HUES48 (cell line): ENCODE results near the gene CTTNBP2.

Experiments used
- H3K27ac ChIP-seq: one replicate; pipeline ENCODE4 v1.7.0; 2013; ENCODE audit warnings: low read depth, low read length, inconsistent platforms
- H3K27me3 ChIP-seq: 2 replicates; pipeline ENCODE4 v1.6.1; 2013; ENCODE audit warnings: mild to moderate bottlenecking, low read length; ENCODE audit not compliant: control insufficient read depth, insufficient read depth
- H3K36me3 ChIP-seq: 2 replicates; pipeline ENCODE4 v1.6.1; 2013; ENCODE audit warnings: low read length; ENCODE audit not compliant: control insufficient read depth, insufficient read depth
- H3K4me1 ChIP-seq: 2 replicates; pipeline ENCODE4 v1.6.1; 2013; ENCODE audit warnings: mild to moderate bottlenecking, low read length; ENCODE audit not compliant: control insufficient read depth, insufficient read depth
- H3K4me3 ChIP-seq: 2 replicates; pipeline ENCODE4 v1.5.1; 2013; ENCODE audit warnings: mild to moderate bottlenecking, low read depth, low read length
- H3K9ac ChIP-seq: 2 replicates; pipeline ENCODE4 v1.6.1; 2013; ENCODE audit warnings: mild to moderate bottlenecking, low read depth, low read length, moderate library complexity
- H3K9me3 ChIP-seq: 2 replicates; pipeline ENCODE4 v1.6.1; 2013; ENCODE audit warnings: low read length; ENCODE audit not compliant: control insufficient read depth, insufficient read depth

Gene CTTNBP2

DNA sequence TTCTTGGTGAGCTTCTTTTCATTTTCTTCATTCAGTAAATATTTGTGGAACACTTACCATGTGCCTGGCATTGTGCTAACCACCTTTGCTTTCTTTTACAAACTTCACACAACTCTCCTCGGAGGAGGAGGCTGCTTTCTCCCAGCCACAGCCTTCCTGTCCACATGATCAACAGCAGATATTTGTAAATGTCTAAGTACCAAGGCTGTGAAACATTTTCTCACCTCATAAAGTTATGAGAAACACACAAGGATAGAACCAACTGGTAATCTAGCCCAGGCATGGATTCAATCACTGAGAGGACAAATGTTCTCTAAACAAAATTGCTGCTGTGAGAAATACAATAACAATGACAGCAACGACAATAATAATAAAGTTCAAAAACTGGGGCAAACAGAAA, 3.9 kb downstream of the CTTNBP2 start:
- Histone ChIP-seq H3K27me3 (peaks cover 6% of the 10 kb centered on the region), H3K9me3 (no peaks in the 10 kb centered on the region), H3K27ac (no peak overlapping the region), H3K36me3 (no peaks in the 10 kb centered on the region), H3K4me1 (peaks cover 46% of the 10 kb centered on the region), H3K9ac (no peak overlapping the region), H3K4me3 (no peak overlapping the region)

DNA sequence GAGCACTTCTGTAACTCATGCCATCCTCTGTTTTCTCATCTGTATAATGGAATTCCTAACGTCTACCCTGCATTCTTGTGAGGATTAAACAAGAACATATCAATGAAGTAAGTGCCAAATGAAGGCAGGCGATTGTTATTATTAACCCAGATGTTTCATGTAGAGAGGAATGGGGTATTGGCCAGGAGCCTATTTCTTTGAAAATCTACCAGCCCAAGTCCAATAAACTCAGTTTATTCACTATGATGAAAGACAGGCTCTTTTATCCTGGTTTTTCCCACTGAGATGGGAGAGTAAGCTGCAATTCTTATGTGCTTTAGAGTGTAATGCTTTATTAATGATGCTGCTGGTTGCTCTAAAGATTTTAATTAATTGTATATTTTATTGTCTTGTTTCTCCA, 9.6 kb downstream of the CTTNBP2 start:
- H3K27ac ChIP-seq, result no peak overlapping the region
- H3K9ac ChIP-seq, result no peak overlapping the region
- no peaks in the 10 kb centered on the region for H3K27me3 ChIP-seq
- H3K9me3 ChIP-seq, result no peaks in the 10 kb centered on the region
- no peak overlapping the region for H3K4me3 ChIP-seq
- peaks cover 24% of the 10 kb centered on the region for H3K4me1 ChIP-seq
- H3K36me3 ChIP-seq, result peaks cover 23% of the 10 kb centered on the region

DNA sequence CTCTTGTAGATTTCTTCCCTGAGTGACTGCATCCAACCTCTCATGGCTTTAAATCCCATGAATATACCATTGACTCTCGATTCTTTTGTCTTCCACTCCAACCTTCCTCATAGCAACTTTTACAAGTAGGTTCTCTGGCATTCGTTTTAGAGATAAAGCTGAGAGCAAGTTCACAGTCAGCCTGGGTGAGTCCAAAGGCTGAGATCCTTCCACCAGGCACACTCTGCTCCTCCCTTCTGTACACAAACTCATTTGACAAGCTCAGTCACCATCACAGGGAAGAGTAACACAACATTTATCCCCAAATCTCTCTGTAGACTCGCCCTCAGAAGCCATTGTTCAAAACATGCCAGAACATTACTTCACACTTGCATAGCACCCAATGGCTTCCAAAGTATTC, 10.9 kb downstream of the CTTNBP2 start:
- Histone ChIP-seq H3K36me3 (peaks cover 29% of the 10 kb centered on the region), H3K27me3 (no peaks in the 10 kb centered on the region), H3K4me3 (no peak overlapping the region), H3K4me1 (peaks cover 16% of the 10 kb centered on the region), H3K27ac (no peak overlapping the region), H3K9ac (no peak overlapping the region), H3K9me3 (no peaks in the 10 kb centered on the region)

DNA sequence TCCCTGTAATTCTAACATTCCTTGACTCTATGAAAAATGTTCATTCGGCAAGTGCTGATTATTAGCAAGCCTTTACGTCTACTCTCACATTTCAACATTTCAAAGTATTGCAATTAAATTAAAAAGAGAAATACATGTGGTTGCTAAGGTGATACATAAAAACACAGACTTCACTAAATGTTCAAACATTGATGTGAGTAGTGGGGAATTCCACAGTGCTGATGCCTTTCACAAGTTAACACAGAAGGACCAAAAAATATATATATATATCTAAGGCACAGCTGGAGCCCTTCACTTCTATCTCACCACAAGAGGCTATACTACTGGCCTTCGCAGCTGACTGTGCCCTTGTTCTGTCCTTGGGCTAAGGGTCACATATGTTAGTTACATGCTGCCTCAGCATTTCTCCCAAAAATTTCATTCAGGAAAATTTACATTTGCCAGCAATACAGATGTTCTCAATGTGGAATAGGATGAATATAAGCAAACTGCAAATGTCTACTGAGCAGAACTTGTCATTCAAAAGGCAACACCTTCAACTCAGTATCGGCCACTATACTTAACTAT, 13.9 kb downstream of the CTTNBP2 start:
- Histone ChIP-seq H3K4me1 (peaks cover 16% of the 10 kb centered on the region; the same call in 1 of the 2 replicates), H3K36me3 (peaks cover 44% of the 10 kb centered on the region), H3K9ac (no peak overlapping the region), H3K27me3 (no peaks in the 10 kb centered on the region), H3K4me3 (no peak overlapping the region), H3K9me3 (no peaks in the 10 kb centered on the region), H3K27ac (no peak overlapping the region)

DNA sequence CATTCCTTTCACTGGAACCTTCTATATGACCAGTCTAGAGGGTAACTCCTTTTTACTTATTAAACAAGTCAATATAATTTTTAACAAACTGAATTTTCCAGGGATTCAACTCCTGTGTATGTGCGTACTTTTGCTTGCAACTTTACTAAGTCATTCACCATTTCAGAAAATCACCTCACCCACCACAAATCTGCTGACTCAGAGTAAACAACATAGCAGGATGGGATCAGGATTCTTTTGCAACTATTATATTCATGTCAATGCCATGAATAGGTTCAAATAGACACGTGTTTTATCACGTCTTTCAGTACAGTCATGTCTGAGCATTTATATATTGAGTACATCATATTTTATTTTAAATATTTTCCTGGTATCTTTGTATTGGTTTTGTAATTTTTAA, 14.5 kb downstream of the CTTNBP2 start:
- H3K27me3 ChIP-seq, result no peaks in the 10 kb centered on the region
- no peak overlapping the region for H3K9ac ChIP-seq
- H3K4me3 ChIP-seq, result no peak overlapping the region
- no peak overlapping the region for H3K27ac ChIP-seq
- H3K36me3 ChIP-seq, result peaks cover 44% of the 10 kb centered on the region
- H3K4me1 ChIP-seq, result peaks cover 11% of the 10 kb centered on the region; the same call in 1 of the 2 replicates
- H3K9me3 ChIP-seq, result no peaks in the 10 kb centered on the region

DNA sequence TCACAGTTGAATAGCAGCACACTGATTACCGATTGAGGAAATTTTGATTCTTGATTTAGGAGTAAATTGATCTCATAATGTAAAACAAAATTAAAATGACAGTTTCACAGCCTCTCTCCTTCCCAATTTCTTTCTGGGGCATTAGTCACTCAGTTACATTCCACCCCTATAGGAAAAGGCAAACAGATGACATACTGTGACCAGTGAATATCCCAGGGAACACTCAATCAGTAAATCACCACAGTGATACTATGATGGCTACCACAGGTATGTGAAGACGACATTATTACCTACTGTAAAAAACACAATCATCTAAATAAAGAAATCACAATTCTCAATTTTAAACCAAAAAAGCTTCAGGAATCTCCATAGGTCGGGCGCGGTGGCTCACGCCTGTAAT, 15.5 kb downstream of the CTTNBP2 start:
- Histone ChIP-seq H3K9ac (no peak overlapping the region), H3K27ac (no peak overlapping the region), H3K4me1 (peaks cover 6% of the 10 kb centered on the region; the same call in 1 of the 2 replicates), H3K36me3 (peaks cover 44% of the 10 kb centered on the region), H3K27me3 (no peaks in the 10 kb centered on the region), H3K9me3 (no peaks in the 10 kb centered on the region), H3K4me3 (no peak overlapping the region)

DNA sequence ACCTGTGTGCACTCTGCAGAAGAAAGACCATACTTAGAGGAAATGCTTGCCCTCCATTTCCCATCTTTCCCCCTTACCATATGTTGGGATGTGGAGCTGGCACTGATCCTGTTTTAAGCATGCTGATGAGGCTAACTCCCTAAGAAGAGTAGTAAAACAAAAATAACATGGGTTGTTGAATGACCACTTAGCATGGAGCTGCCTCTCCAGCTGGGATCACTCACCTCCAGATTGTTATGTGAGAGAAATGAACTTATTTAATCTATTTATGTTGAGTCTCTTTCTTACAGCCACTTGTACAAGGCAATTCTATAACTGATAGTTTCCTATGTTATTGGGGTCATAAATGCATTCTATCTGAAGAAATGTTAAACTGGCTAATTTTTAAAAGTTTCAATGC, 17.0 kb downstream of the CTTNBP2 start:
- no peak overlapping the region for H3K9ac ChIP-seq
- H3K27ac ChIP-seq, result no peak overlapping the region
- H3K9me3 ChIP-seq, result no peaks in the 10 kb centered on the region
- H3K4me3 ChIP-seq, result no peak overlapping the region
- peaks cover 43% of the 10 kb centered on the region for H3K36me3 ChIP-seq
- no peaks in the 10 kb centered on the region; the same call in 1 of the 2 replicates for H3K4me1 ChIP-seq
- no peaks in the 10 kb centered on the region for H3K27me3 ChIP-seq

DNA sequence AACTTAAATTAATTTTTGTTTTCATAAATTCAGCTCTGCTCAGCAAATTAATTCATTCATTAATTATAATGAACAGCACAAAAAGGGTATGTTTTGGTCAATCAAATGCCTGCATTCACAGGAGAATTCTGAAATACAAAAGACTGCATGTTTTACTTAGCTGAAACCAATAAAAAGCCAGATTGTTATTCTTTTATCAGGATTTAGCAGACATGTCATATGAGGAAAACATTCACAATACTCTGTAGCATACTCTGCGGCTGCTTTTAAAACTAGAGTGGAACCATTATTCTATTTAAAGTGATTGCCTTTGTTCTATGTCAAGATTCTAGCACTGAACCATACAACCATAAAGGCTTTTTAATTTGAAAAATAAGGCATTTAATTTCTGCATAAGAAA, 19.1 kb downstream of the CTTNBP2 start:
- Histone ChIP-seq H3K9ac (no peak overlapping the region), H3K27me3 (no peaks in the 10 kb centered on the region), H3K4me1 (peaks cover 4% of the 10 kb centered on the region; the same call in 1 of the 2 replicates), H3K36me3 (peaks cover 26% of the 10 kb centered on the region), H3K27ac (no peak overlapping the region), H3K4me3 (no peak overlapping the region), H3K9me3 (no peaks in the 10 kb centered on the region)

DNA sequence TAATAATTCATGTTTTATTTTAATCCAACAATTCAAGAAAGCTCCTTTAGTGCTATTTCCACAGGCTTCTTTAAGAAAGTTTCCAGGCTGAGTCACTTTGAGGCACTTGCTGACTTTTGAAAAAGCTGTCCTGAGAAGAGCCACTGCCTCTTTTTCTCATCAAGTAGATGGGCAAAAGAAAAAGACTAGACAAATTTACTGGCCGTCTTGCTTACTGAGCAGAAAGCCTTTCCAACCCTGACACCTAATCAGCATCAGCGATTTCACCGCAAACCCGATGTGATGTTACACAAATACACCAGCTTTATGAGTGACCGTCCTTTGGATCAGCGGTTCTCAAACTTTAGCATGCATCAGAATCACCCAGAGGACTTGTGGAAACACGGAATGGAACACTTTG, 24.3 kb downstream of the CTTNBP2 start:
- Histone ChIP-seq H3K9ac (no peak overlapping the region), H3K27ac (no peak overlapping the region), H3K36me3 (peaks cover 4% of the 10 kb centered on the region), H3K4me1 (peaks cover 5% of the 10 kb centered on the region; the same call in 1 of the 2 replicates), H3K4me3 (no peak overlapping the region), H3K27me3 (no peaks in the 10 kb centered on the region), H3K9me3 (no peaks in the 10 kb centered on the region)

DNA sequence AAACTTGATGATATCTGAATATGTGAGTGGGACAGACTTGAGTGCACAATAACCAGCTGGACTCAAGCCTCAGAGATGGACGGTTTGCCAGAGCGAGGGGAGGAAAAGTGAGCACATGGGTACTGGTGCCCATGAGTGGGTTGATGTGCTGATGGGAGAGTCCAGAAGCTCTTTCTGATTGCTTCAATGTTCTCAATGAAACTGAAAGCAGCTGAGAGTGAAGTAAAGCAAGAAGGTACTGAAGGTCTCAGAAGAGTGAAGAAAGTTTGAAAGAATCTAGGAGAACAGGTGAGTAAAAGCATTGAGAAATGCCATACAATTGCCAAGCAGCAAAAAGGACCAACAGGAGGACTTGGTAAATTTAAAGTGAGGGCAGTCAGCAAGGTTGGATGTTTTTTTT, 28.6 kb downstream of the CTTNBP2 start:
- Histone ChIP-seq H3K4me1 (0 out of 2 replicates have a peak, but pooled peaks cover 5% of the 10 kb centered on the region), H3K9me3 (no peaks in the 10 kb centered on the region), H3K9ac (no peak overlapping the region), H3K27me3 (no peaks in the 10 kb centered on the region), H3K27ac (no peak overlapping the region), H3K4me3 (no peak overlapping the region), H3K36me3 (peaks cover 7% of the 10 kb centered on the region; the same call in 1 of the 2 replicates)

DNA sequence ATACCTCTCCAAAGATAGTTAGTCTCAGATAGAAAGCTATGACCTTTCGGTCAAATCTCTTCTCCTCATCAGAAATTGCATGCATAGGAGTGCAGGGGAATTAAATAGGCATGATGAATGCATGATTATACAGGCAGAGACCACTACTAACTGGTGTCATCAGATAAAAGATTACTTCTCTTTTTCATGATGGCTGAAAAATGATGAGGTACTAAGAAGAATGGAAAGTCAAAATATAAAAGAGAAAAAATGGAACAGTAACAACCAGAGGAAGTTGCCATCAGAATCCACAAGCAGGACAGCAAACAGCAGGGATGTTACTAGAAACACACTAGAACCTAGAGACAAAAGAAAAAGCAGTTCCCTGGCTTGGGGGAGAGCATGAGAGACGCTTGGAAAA, 31.6 kb downstream of the CTTNBP2 start:
- no peak overlapping the region for H3K9ac ChIP-seq
- no peaks in the 10 kb centered on the region for H3K27me3 ChIP-seq
- no peaks in the 10 kb centered on the region for H3K9me3 ChIP-seq
- H3K36me3 ChIP-seq, result peaks cover 7% of the 10 kb centered on the region; the same call in 1 of the 2 replicates
- peaks cover 6% of the 10 kb centered on the region; the same call in 1 of the 2 replicates for H3K4me1 ChIP-seq
- no peak overlapping the region for H3K4me3 ChIP-seq
- no peak overlapping the region for H3K27ac ChIP-seq
